ENCODE results near the gene NSMCE1. TPM values are rescaled to one million over a fixed set of nuclear protein-coding genes. Genes with fewer than 3 reads are reported as not detected.
A peak's percentile ranks its signal among the peaks of the same experiment; 100 is the strongest.

Gene NSMCE1
- total RNA-seq, 1 experiment from 2014 or later = 19.3 TPM

- Histone ChIP-seq H3K4me2 (ENCODE audit: insufficient read depth, insufficient read length, low read length) (no peak overlapping the region), H3K79me2 (ENCODE audit: insufficient read depth, low read length) (no peaks in the 10 kb centered on the region; the same call in 1 of the 2 replicates), H2BK5ac (ENCODE audit: insufficient read length, low read length) (no peak overlapping the region), H3K27ac (ENCODE audit: insufficient read length, low read depth, low read length) (no peak overlapping the region), H3K27me3 (ENCODE audit: insufficient read depth, low read length) (no peaks in the 10 kb centered on the region), H2AFZ (ENCODE audit: low read length) (no peak overlapping the region), H3K23ac (ENCODE audit: insufficient read length, low read depth, low read length) (no peak overlapping the region), H2BK20ac (ENCODE audit: low read depth, low read length, poor library complexity, severe bottlenecking) (no peak overlapping the region), H4K8ac (replicated peaks; ENCODE audit: insufficient read length, low read depth, low read length) (no peak overlapping the region), H3T11ph (ENCODE audit: low read length) (no peak overlapping the region), H2BK15ac (ENCODE audit: low read depth, low read length) (no peak overlapping the region), H3K79me1 (ENCODE audit: insufficient read depth, low read depth, low read length, poor library complexity, severe bottlenecking) (no peaks in the 10 kb centered on the region), H3K14ac (ENCODE audit: insufficient read depth, low read length) (no peak overlapping the region), H3K56ac (ENCODE audit: insufficient read length, low read depth, low read length) (no peak overlapping the region), H3K23me2 (ENCODE audit: insufficient read length, low read depth, low read length, poor library complexity, severe bottlenecking) (peaks cover 10% of the 10 kb centered on the region), H3K9me3 (ENCODE audit: control insufficient read depth, low read depth, low read length) (no peaks in the 10 kb centered on the region), H4K5ac (ENCODE audit: insufficient read length, low read depth, low read length) (no peak overlapping the region), H2BK12ac (ENCODE audit: insufficient read length, low read depth, low read length) (no peak overlapping the region), H4K91ac (ENCODE audit: insufficient read length, low read depth, low read length) (no peak overlapping the region), H3K4ac (ENCODE audit: low read depth, low read length) (no peak overlapping the region), H2AK5ac (ENCODE audit: insufficient read length, low read length) (no peak overlapping the region), H3K9ac (ENCODE audit: extremely low read depth, insufficient read length, low read length) (no peak overlapping the region), H3K4me1 (ENCODE audit: insufficient read depth, low read length) (peaks cover 7% of the 10 kb centered on the region; the same call in 1 of the 2 replicates), H3K18ac (ENCODE audit: insufficient read length, low read depth, low read length) (no peak overlapping the region), H2BK120ac (ENCODE audit: low read depth, low read length, poor library complexity, severe bottlenecking) (no peak overlapping the region), H4K20me1 (ENCODE audit: control insufficient read depth, insufficient read depth, insufficient read length) (peaks cover 2% of the 10 kb centered on the region)
- peaks cover 28% of the 10 kb centered on the region for H3K27me3 Mint-ChIP-seq (ENCODE audit: low read depth)
- H3K4me3 Mint-ChIP-seq = peak overlapping the region; percentile 81 to 93
- no peaks in the 10 kb centered on the region for H3K36me3 Mint-ChIP-seq (ENCODE audit: insufficient read depth in 1 of 3, low read depth in 3 of 3)
- no peak for TF ChIP-seq CTCF (conservative IDR thresholded peaks at IDR 0.05)
- DNase-seq = no peak
- peaks cover 20 to 40% of the 10 kb centered on the region in 2 experiments for H3K4me1 Mint-ChIP-seq
- H3K9me3 Mint-ChIP-seq = no peaks in the 10 kb centered on the region; a peak in 1 of 5 replicates
- no CpG with 5 or more reads among the region's 2 CpGs for WGBS (ENCODE audit: extremely low coverage, insufficient read length, low lambda C conversion rate)
- no peak overlapping the region for H3K27ac Mint-ChIP-seq
Observed at GRCh38 chr16:27314986-27315332, 46.4 kb upstream of the NSMCE1 start.

Measured in H9 (cell line).